Measurements from ENCODE around the gene CFAP46.
"Not testable (repeated sequence)": the region's sequence is repeated elsewhere in the genome, so short reads cannot be mapped to it uniquely, and the experiment has no call there.

The CFAP46 gene

GRCh38 chr10:132943791-132944404 lies 1.5 kb upstream of the CFAP46 start:
- DNase-seq, result no peak

- DNase-seq, result no peak
Measured at GRCh38 chr10:132943058-132943790, 854 bp upstream of the CFAP46 start.

GRCh38 chr10:132941640-132942051 lies 724 bp downstream of the CFAP46 start:
- no peak for DNase-seq

GRCh38 chr10:132940791-132941465 lies 1.4 kb downstream of the CFAP46 start:
- DNase-seq, result no peak

GRCh38 chr10:132939957-132940790 lies 2.2 kb downstream of the CFAP46 start:
- peak; percentile 61 for DNase-seq

GRCh38 chr10:132939378-132939955 lies 2.9 kb downstream of the CFAP46 start:
- DNase-seq, result no peak

- no peak for DNase-seq
Measured at GRCh38 chr10:132938472-132939339, 3.7 kb downstream of the CFAP46 start.

- DNase-seq, result no peak
Measured at GRCh38 chr10:132937861-132938260, 4.5 kb downstream of the CFAP46 start.

- no peak for DNase-seq
Measured at GRCh38 chr10:132934953-132935352, 7.4 kb downstream of the CFAP46 start.

- DNase-seq, result no peak
Measured at GRCh38 chr10:132933308-132934042, 8.9 kb downstream of the CFAP46 start.

GRCh38 chr10:132932461-132933307 lies 9.7 kb downstream of the CFAP46 start:
- peak; percentile 18 for DNase-seq

GRCh38 chr10:132931258-132932250 lies 10.8 kb downstream of the CFAP46 start:
- peak; percentile 34 for DNase-seq

- DNase-seq, result not testable (repeated sequence)
Measured at GRCh38 chr10:132930701-132931100, 11.7 kb downstream of the CFAP46 start.

- DNase-seq, result no peak
Measured at GRCh38 chr10:132929953-132930548, 12.3 kb downstream of the CFAP46 start.

- no peak for DNase-seq
Measured at GRCh38 chr10:132929480-132929879, 12.9 kb downstream of the CFAP46 start.

GRCh38 chr10:132928261-132928660 lies 14.1 kb downstream of the CFAP46 start:
- DNase-seq, result no peak

GRCh38 chr10:132927824-132928223 lies 14.5 kb downstream of the CFAP46 start:
- no peak for DNase-seq
